Loucy (cell line): Measurements from ENCODE around the gene AP1M2.
"Not testable (repeated sequence)": the region's sequence is repeated elsewhere in the genome, so short reads cannot be mapped to it uniquely, and the experiment has no call there.

Source experiments
- H2AFZ ChIP-seq: fragments of 200-600 bp; sonication (generic); 2 replicates; pipeline ENCODE4 v1.6.0; 2016; ENCODE audit warnings: antibody characterized with exemption, mild to moderate bottlenecking, low read length, moderate library complexity
- H3F3A ChIP-seq: fragments of 200-600 bp; 2 replicates; pipeline ENCODE4 v1.6.0; 2016; ENCODE audit warnings: antibody characterized with exemption, low read depth, mild to moderate bottlenecking
- H3K27me3 ChIP-seq: fragments of 200-600 bp; sonication (generic); 2 replicates; pipeline ENCODE4 v1.6.1; 2014; ENCODE audit warnings: low read length, mild to moderate bottlenecking; ENCODE audit not compliant: insufficient read depth, poor library complexity, severe bottlenecking
- H3K36me3 ChIP-seq: fragments of 200-600 bp; sonication (generic); 2 replicates; pipeline ENCODE4 v1.6.1; 2016; ENCODE audit warnings: low read length; ENCODE audit not compliant: insufficient read depth
- H3K4me1 ChIP-seq: fragments of 200-600 bp; sonication (generic); 2 replicates; pipeline ENCODE4 v1.5.1; 2014; ENCODE audit warnings: low read length, mild to moderate bottlenecking; ENCODE audit not compliant: insufficient read depth, poor library complexity, severe bottlenecking
- H3K4me2 ChIP-seq: fragments of 200-600 bp; sonication (generic); 2 replicates; pipeline ENCODE4 v1.6.0; 2014; ENCODE audit warnings: antibody characterized with exemption, low read length, low read depth, mild to moderate bottlenecking; ENCODE audit not compliant: poor library complexity, severe bottlenecking
- H3K4me3 ChIP-seq: fragments of 200-600 bp; sonication (generic); 2 replicates; pipeline ENCODE4 v1.5.1; 2014; ENCODE audit warnings: low read length, mild to moderate bottlenecking, mixed read lengths; ENCODE audit not compliant: poor library complexity, severe bottlenecking
- H3K79me2 ChIP-seq: fragments of 200-600 bp; sonication (generic); 2 replicates; pipeline ENCODE4 v1.6.1; 2014; ENCODE audit warnings: low read length; ENCODE audit not compliant: insufficient read depth
- H3K9ac ChIP-seq: fragments of 200-600 bp; sonication (generic); 2 replicates; pipeline ENCODE4 v1.6.0; 2014; ENCODE audit warnings: mild to moderate bottlenecking, low read depth, low read length, moderate library complexity; ENCODE audit not compliant: poor library complexity, severe bottlenecking
- H3K9me2 ChIP-seq: fragments of 200-600 bp; sonication (generic); replicated peaks from 2 replicates; pipeline ENCODE4 v1.6.1; 2016; ENCODE audit warnings: low read depth, low read length, mixed read lengths
- H3K9me3 ChIP-seq: fragments of 200-600 bp; sonication (generic); 2 replicates; pipeline ENCODE4 v1.6.1; 2014; ENCODE audit warnings: mild to moderate bottlenecking, antibody characterized with exemption, low read length, low read depth; ENCODE audit not compliant: insufficient read depth
- H4K20me1 ChIP-seq: fragments of 200-600 bp; sonication (generic); 2 replicates; pipeline ENCODE4 v1.6.0; 2014; ENCODE audit warnings: antibody characterized with exemption, low read length, mild to moderate bottlenecking; ENCODE audit not compliant: insufficient read depth, poor library complexity, severe bottlenecking
- EZH2phosphoT487 ChIP-seq: fragments of 200-600 bp; IDR thresholded peaks from 2 replicates; pipeline ENCODE4 v1.6.1; 2018; ENCODE audit warnings: antibody characterized with exemption, mild to moderate bottlenecking, moderate library complexity, borderline replicate concordance
- TF ChIP-seq, protein P1 (sequence below): fragments of 200-600 bp; sonication (generic); conservative IDR thresholded peaks from 2 replicates; pipeline ENCODE4 v1.5.1; 2014; ENCODE audit warnings: mild to moderate bottlenecking, antibody characterized with exemption, low read length

Gene AP1M2

DNA sequence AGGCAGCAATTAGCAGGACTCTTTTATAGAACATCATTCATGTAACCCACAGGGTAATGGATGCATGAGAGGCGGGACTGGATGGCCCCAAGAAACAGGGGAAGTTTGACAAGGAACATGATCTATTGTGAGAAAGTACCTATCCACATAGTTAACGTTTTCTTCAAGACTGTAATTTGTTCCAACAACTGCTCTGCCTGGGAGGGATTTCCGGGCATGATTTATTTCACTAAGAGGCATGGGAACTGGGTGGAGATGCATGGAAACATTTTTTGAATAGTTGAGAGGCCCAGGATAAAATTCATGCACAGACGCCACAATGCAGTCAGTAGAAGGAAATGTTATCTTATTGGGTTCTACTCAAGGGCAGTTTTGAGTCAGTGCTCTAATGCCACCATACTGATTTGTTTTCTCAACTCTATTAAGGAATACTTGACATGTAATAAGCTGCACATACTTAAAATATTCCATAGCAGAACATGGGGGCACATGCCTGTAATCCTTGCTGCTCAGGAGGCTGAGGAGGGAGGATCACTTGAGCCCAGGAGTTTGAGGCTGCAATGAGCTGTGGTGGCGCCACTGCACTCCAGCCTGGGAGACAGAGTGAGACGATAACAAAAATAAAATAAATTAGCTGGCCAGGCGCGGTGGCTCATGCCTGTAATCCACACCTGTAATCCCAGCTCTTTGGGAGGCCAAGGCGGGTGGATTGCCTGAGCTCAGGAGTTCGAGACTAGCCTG, 53.3 kb downstream of the AP1M2 start:
- Histone ChIP-seq H3K9ac (no peak overlapping the region), H4K20me1 (no peaks in the 10 kb centered on the region), H3K27me3 (no peaks in the 10 kb centered on the region), H3K4me2 (no peak overlapping the region), H3K4me3 (no peak overlapping the region), H2AFZ (no peak overlapping the region), H3K79me2 (no peaks in the 10 kb centered on the region), H3K9me3 (no peaks in the 10 kb centered on the region), H3K36me3 (no peaks in the 10 kb centered on the region), H3K4me1 (no peaks in the 10 kb centered on the region), H3K9me2 (no peaks in the 10 kb centered on the region), H3F3A (no peaks in the 10 kb centered on the region)
- TF ChIP-seq, protein P1, sequence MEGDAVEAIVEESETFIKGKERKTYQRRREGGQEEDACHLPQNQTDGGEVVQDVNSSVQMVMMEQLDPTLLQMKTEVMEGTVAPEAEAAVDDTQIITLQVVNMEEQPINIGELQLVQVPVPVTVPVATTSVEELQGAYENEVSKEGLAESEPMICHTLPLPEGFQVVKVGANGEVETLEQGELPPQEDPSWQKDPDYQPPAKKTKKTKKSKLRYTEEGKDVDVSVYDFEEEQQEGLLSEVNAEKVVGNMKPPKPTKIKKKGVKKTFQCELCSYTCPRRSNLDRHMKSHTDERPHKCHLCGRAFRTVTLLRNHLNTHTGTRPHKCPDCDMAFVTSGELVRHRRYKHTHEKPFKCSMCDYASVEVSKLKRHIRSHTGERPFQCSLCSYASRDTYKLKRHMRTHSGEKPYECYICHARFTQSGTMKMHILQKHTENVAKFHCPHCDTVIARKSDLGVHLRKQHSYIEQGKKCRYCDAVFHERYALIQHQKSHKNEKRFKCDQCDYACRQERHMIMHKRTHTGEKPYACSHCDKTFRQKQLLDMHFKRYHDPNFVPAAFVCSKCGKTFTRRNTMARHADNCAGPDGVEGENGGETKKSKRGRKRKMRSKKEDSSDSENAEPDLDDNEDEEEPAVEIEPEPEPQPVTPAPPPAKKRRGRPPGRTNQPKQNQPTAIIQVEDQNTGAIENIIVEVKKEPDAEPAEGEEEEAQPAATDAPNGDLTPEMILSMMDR = no peak
- no peak for TF ChIP-seq EZH2phosphoT487

DNA sequence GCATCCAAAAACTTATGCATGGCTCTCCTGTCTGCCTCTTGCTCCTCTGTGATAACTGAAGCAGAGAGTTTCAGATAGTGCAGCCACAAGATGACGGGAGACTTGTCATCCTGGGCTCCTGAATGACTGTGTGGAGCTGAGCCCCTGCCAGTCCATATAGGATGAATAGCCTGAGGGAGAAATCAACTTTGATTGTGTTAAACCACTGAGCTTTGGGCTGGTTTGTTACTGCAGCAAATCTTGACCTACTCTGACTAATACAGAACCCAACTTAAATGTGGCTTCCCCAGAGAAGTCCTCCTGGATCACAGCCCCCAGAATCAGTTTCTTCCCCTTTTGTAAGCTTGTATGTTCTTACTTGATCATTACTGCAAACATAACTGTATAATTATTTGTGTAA, 54.7 kb downstream of the AP1M2 start:
- TF ChIP-seq, protein P1 = no peak
- TF ChIP-seq EZH2phosphoT487 = no peak
- H3K4me3 ChIP-seq = no peak overlapping the region
- no peaks in the 10 kb centered on the region for H3K79me2 ChIP-seq
- no peaks in the 10 kb centered on the region for H3F3A ChIP-seq
- H4K20me1 ChIP-seq = no peaks in the 10 kb centered on the region
- H3K4me2 ChIP-seq = no peak overlapping the region
- no peaks in the 10 kb centered on the region for H3K9me3 ChIP-seq
- H3K27me3 ChIP-seq = no peaks in the 10 kb centered on the region
- H3K4me1 ChIP-seq = no peaks in the 10 kb centered on the region
- no peaks in the 10 kb centered on the region for H3K36me3 ChIP-seq
- H3K9ac ChIP-seq = no peak overlapping the region
- H3K9me2 ChIP-seq = no peaks in the 10 kb centered on the region
- no peak overlapping the region for H2AFZ ChIP-seq

DNA sequence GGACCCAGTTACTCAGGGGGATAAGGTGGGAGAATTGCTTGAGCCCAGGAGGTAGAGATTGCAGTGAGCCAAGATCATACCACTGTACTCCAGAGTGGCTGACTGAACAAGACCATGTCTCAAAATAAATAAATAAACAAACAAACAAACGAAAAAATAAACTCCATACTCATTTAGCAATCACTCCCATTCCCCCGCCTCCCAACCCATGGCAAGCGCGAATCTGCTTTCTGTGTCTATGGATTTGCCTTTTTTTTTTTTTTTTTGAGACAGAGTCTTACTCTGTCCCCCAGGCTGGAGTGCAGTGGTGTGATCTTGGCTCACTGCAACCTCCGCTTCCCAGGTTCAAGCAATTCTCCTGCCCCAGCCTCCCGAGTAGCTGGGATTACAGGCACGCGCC, 60.2 kb downstream of the AP1M2 start:
- not testable (repeated sequence) for H3K9me2 ChIP-seq, H3K27me3 ChIP-seq, H3K9ac ChIP-seq, H3K79me2 ChIP-seq, H3K4me2 ChIP-seq, H3K9me3 ChIP-seq, H2AFZ ChIP-seq, H3F3A ChIP-seq, H3K36me3 ChIP-seq, H4K20me1 ChIP-seq, H3K4me1 ChIP-seq, H3K4me3 ChIP-seq

DNA sequence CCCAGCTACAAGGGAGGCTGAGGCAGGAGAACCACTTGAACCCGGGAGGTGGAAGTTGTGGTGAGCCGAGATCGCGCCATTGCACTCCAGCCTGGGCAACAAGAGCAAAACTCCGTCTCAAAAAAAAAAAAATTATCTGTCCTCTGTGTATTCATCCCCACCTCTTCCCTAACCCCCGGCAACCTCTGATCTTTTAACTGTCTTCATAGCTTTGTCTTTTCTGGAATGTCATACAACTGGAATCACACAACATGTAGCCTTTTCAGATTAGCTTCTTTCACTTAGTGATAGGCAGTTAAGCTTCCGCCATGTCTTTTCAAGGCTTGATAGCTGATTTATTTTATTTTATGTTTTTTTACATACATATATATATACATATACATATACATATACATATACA, 61.5 kb downstream of the AP1M2 start:
- H3K4me2 ChIP-seq = no peak overlapping the region
- H3K9me3 ChIP-seq = no peaks in the 10 kb centered on the region
- H3K4me3 ChIP-seq = no peak overlapping the region
- H3K4me1 ChIP-seq = no peaks in the 10 kb centered on the region
- no peaks in the 10 kb centered on the region for H3F3A ChIP-seq
- H4K20me1 ChIP-seq = no peaks in the 10 kb centered on the region
- H3K79me2 ChIP-seq = no peaks in the 10 kb centered on the region
- no peaks in the 10 kb centered on the region for H3K36me3 ChIP-seq
- no peaks in the 10 kb centered on the region for H3K9me2 ChIP-seq
- TF ChIP-seq EZH2phosphoT487 = no peak
- TF ChIP-seq, protein P1 = no peak
- no peak overlapping the region for H3K9ac ChIP-seq
- no peaks in the 10 kb centered on the region for H3K27me3 ChIP-seq
- no peak overlapping the region for H2AFZ ChIP-seq
